Retinal pigment epithelial cell (primary cell): ENCODE data around the gene SNRPE.
"Not testable (repeated sequence)": the region's sequence is repeated elsewhere in the genome, so short reads cannot be mapped to it uniquely, and the experiment has no call there.

ENCODE experiments used
- DNase-seq: peaks from one replicate; pipeline ENCODE4 v3.0.0-alpha.2; 2010; ENCODE audit warnings: low read depth
- H3K4me3 ChIP-seq: 2 replicates; pipeline ENCODE4 v1.5.1; 2011; ENCODE audit warnings: mild to moderate bottlenecking, low read length, control low read depth, moderate library complexity
- CTCF ChIP-seq: conservative IDR thresholded peaks from 2 replicates; pipeline ENCODE4 v1.5.1; 2011; ENCODE audit warnings: low read depth, low read length, control low read depth, inconsistent platforms

The SNRPE gene

GRCh38 chr1:203828503-203828902 is 32.9 kb upstream of the SNRPE start:
- no peak overlapping the region for H3K4me3 ChIP-seq
- no peak for DNase-seq
- TF ChIP-seq CTCF, result no peak

- not testable (repeated sequence) for H3K4me3 ChIP-seq, DNase-seq
Measured at GRCh38 chr1:203829247-203829646, 32.2 kb upstream of the SNRPE start.

GRCh38 chr1:203835476-203835875 is 25.9 kb upstream of the SNRPE start:
- no peak overlapping the region for H3K4me3 ChIP-seq
- peak; percentile 5 for TF ChIP-seq CTCF
- no peak for DNase-seq

GRCh38 chr1:203839081-203839480 is 22.3 kb upstream of the SNRPE start:
- H3K4me3 ChIP-seq, result no peak overlapping the region
- TF ChIP-seq CTCF, result no peak
- no peak for DNase-seq

- no peak for TF ChIP-seq CTCF
- DNase-seq, result no peak
- no peak overlapping the region for H3K4me3 ChIP-seq
Measured at GRCh38 chr1:203840208-203840808, 21.1 kb upstream of the SNRPE start.

GRCh38 chr1:203842559-203842876 is 18.9 kb upstream of the SNRPE start:
- no peak for TF ChIP-seq CTCF
- H3K4me3 ChIP-seq, result no peak overlapping the region
- no peak for DNase-seq

- no peak for TF ChIP-seq CTCF
- no peak overlapping the region for H3K4me3 ChIP-seq
- no peak for DNase-seq
Measured at GRCh38 chr1:203843435-203843834, 18.0 kb upstream of the SNRPE start.

- H3K4me3 ChIP-seq, DNase-seq: not testable (repeated sequence)
Measured at GRCh38 chr1:203853112-203853511, 8.3 kb upstream of the SNRPE start.
